Vagina (tissue), 2 donors: ENCODE data around the gene SEMA6A.

Experiments
- POLR2AphosphoS5 ChIP-seq, 2 donors: sonication (generic); formaldehyde crosslinking; IDR thresholded peaks; one replicate each; pipeline ENCODE4 v1.9.0; 2017; ENCODE audit warnings: antibody characterized with exemption in 2 of 2, mild to moderate bottlenecking in 2 of 2, low read depth in 1 of 2; ENCODE audit not compliant: insufficient read depth in 1 of 2
- TF ChIP-seq, protein P1 (sequence below), 3 experiments: fragments of 450-650 bp in 2 of 3; fragments of 200-600 bp in 1 of 3; sonication (generic) in 1 of 3; IDR thresholded peaks; one replicate each; pipeline ENCODE4 v1.5.1; 2017 to 2019; ENCODE audit warnings: antibody characterized with exemption in 3 of 3, mild to moderate bottlenecking in 2 of 3, moderate library complexity in 2 of 3

- no peak for TF ChIP-seq POLR2AphosphoS5 (IDR thresholded peaks at IDR 0.05; ENCODE audit: insufficient read depth in 1 of 2, low read depth in 1 of 2)
- TF ChIP-seq, protein P1, sequence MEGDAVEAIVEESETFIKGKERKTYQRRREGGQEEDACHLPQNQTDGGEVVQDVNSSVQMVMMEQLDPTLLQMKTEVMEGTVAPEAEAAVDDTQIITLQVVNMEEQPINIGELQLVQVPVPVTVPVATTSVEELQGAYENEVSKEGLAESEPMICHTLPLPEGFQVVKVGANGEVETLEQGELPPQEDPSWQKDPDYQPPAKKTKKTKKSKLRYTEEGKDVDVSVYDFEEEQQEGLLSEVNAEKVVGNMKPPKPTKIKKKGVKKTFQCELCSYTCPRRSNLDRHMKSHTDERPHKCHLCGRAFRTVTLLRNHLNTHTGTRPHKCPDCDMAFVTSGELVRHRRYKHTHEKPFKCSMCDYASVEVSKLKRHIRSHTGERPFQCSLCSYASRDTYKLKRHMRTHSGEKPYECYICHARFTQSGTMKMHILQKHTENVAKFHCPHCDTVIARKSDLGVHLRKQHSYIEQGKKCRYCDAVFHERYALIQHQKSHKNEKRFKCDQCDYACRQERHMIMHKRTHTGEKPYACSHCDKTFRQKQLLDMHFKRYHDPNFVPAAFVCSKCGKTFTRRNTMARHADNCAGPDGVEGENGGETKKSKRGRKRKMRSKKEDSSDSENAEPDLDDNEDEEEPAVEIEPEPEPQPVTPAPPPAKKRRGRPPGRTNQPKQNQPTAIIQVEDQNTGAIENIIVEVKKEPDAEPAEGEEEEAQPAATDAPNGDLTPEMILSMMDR (IDR thresholded peaks at IDR 0.05), result no peak
Measured at GRCh38 chr5:116502138-116502537, 72.5 kb downstream of the SEMA6A start.
